HepG2 (cell line): ENCODE data around the gene UBAP2L. TPM values are rescaled to one million over a fixed set of nuclear protein-coding genes. Genes with fewer than 3 reads are reported as not detected.

Experiments used
- AGO2 ChIP-seq: fragments of 200-400 bp; formaldehyde crosslinking; optimal IDR thresholded peaks from 2 replicates; pipeline ENCODE3; 2017; ENCODE audit warnings: mild to moderate bottlenecking, low read depth, low read length, moderate library complexity
- ATF7 ChIP-seq, 2 experiments: fragments of 450-650 bp in 1 of 2; sonication (generic) in 1 of 2; formaldehyde crosslinking in 1 of 2; IDR thresholded peaks; 2 replicates each; pipeline versions ENCODE4 v1.4.0 to v1.6.1; 2016 to 2020; ENCODE audit warnings: antibody characterized with exemption in 1 of 2, mild to moderate bottlenecking in 1 of 2, missing genetic modification reagents in 1 of 2
- CEBPB ChIP-seq: IDR thresholded peaks from 2 replicates; pipeline ENCODE4 v1.6.1; 2011; ENCODE audit warnings: low read depth, low read length, improper control_type of control experiment, borderline replicate concordance
- SAFB2 ChIP-seq: sonication (generic); formaldehyde crosslinking; IDR thresholded peaks from 2 replicates; pipeline ENCODE4 v1.5.1; 2020; ENCODE audit warnings: missing genetic modification reagents, low read depth, mild to moderate bottlenecking, borderline replicate concordance
- SETDB1 ChIP-seq: sonication (generic); formaldehyde crosslinking; IDR thresholded peaks from 2 replicates; pipeline ENCODE4 v1.5.1; 2020; ENCODE audit warnings: missing genetic modification reagents, mild to moderate bottlenecking, borderline replicate concordance
- SOX6 ChIP-seq, 2 experiments: fragments of 450-650 bp in 1 of 2; sonication (generic) in 1 of 2; formaldehyde crosslinking in 1 of 2; IDR thresholded peaks; 2 replicates each; pipeline versions ENCODE4 v1.4.0 to v1.6.1; 2017 to 2020; ENCODE audit warnings: antibody characterized with exemption in 1 of 2, mild to moderate bottlenecking in 1 of 2, missing genetic modification reagents in 1 of 2
- TAF1 ChIP-seq: sonication (generic); formaldehyde crosslinking; IDR thresholded peaks from 2 replicates; pipeline ENCODE4 v1.4.0; 2020; ENCODE audit warnings: missing genetic modification reagents
- TARDBP ChIP-seq: sonication (generic); formaldehyde crosslinking; IDR thresholded peaks from 2 replicates; pipeline ENCODE4 v1.8.0; 2022; ENCODE audit warnings: mild to moderate bottlenecking, missing genetic modification reagents
- TRIM24 ChIP-seq: sonication (generic); formaldehyde crosslinking; IDR thresholded peaks from 2 replicates; pipeline ENCODE4 v1.8.0; 2022; ENCODE audit warnings: mild to moderate bottlenecking, missing genetic modification reagents
- ZMYM3 ChIP-seq: sonication (generic); formaldehyde crosslinking; IDR thresholded peaks from 2 replicates; pipeline ENCODE4 v1.5.1; 2020; ENCODE audit warnings: mild to moderate bottlenecking, missing genetic modification reagents
- ZNF234 ChIP-seq: sonication (generic); formaldehyde crosslinking; conservative IDR thresholded peaks from 2 replicates; pipeline ENCODE4 v1.5.1; 2020; ENCODE audit warnings: mild to moderate bottlenecking, missing genetic modification reagents
- ZNF772 ChIP-seq: sonication (generic); formaldehyde crosslinking; IDR thresholded peaks from 2 replicates; pipeline ENCODE4 v1.5.0; 2020; ENCODE audit warnings: mild to moderate bottlenecking, missing genetic modification reagents
- polyA plus RNA-seq, 8 experiments: library from polyadenylated mRNA; depleted of rRNA in 3 of 8; stranded (reverse) in 7 of 8; unstranded in 1 of 8; fragments of >200 nt; fragmentation: Illumina TruSeq in 4 of 8; extraction: Trizol in 4 of 8; gene quantifications; 2 replicates each; pipeline versions ENCODE4 v1.2.1 to v1.2.3, GENCODE V29; 2011 to 2016; ENCODE audit warnings: low read depth in 4 of 8, missing spikeins in 1 of 8, mixed read lengths in 1 of 8; ENCODE audit not compliant: insufficient read depth in 1 of 8
- total RNA-seq, 5 experiments: library from RNA; depleted of rRNA; stranded (reverse); fragments of >200 nt; fragmentation: Illumina TruSeq; extraction: Trizol; gene quantifications; 2 replicates each; pipeline ENCODE4 v1.2.3, GENCODE V29; 2016; ENCODE audit warnings: low read depth in 1 of 5
- TF ChIP-seq, protein P1 (sequence below): sonication (generic); formaldehyde crosslinking; IDR thresholded peaks from 2 replicates; pipeline ENCODE4 v1.4.0; 2020; ENCODE audit warnings: missing genetic modification reagents
- TF ChIP-seq, protein P2 (sequence below): sonication (generic); formaldehyde crosslinking; IDR thresholded peaks from 2 replicates; pipeline ENCODE4 v1.9.0; 2022; ENCODE audit warnings: low read depth, missing genetic modification reagents
- TF ChIP-seq, protein P3 (sequence below): sonication (generic); formaldehyde crosslinking; IDR thresholded peaks from 2 replicates; pipeline ENCODE4 v1.4.0; 2020; ENCODE audit warnings: mild to moderate bottlenecking, missing genetic modification reagents
- TF ChIP-seq, protein P4 (sequence below): IDR thresholded peaks from 2 replicates; pipeline ENCODE4 v1.6.1; 2016; ENCODE audit warnings: missing compliant biosample characterization, missing genetic modification reagents, borderline replicate concordance
- TF ChIP-seq, protein P5 (sequence below): sonication (generic); formaldehyde crosslinking; IDR thresholded peaks from 2 replicates; pipeline ENCODE4 v1.5.0; 2020; ENCODE audit warnings: mild to moderate bottlenecking, missing genetic modification reagents

The UBAP2L gene
- total and polyA plus RNA-seq, 2 of the 13 experiments (the other 11 are each of a cell fraction or from before 2014, with no cell fraction given) = 74.2 to 159 TPM

DNA sequence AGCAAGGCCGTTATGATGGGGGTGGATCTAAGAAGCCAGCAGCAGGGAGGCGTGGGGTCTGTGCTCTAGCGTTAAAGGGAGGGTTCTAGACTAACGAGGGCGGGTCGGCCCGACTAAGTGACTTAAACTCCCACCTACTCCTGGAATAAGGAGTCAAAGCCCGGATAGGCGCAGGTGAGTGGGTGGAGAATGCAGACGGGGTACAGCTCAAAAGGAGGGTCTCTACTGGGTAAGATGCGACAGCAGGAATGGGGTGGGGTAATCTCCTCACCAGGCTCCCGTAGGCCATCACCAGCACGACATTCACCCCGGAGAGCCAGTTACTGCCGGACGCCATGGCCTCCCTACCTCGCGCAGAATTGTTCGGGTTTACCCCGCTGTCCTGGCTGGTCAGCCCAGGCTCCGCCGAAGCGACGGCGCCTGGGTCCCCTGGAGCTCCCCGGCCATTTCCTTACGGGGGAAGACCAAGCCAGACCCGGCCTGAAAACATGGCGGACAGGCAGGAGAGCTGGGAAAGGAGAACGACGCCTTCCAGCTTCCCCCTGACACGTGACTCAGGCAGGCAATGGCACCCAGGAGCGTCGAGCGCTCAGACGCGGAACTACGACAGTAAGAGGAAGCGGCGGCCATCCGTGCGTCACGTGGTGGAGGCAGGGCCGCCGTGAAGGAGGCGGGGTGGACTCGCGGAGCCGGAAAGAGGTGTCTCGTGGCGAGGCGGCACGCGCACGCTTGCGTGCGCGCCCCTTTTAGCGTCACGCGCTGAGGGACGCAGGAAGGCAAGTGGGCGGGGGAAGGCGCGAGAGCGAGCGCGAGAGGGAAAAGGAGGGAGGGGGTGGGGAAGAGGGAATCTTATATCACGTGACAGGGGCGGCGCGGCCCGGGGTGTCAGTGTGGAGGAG is at the start of gene UBAP2L (continued):
- TF ChIP-seq, protein P1, sequence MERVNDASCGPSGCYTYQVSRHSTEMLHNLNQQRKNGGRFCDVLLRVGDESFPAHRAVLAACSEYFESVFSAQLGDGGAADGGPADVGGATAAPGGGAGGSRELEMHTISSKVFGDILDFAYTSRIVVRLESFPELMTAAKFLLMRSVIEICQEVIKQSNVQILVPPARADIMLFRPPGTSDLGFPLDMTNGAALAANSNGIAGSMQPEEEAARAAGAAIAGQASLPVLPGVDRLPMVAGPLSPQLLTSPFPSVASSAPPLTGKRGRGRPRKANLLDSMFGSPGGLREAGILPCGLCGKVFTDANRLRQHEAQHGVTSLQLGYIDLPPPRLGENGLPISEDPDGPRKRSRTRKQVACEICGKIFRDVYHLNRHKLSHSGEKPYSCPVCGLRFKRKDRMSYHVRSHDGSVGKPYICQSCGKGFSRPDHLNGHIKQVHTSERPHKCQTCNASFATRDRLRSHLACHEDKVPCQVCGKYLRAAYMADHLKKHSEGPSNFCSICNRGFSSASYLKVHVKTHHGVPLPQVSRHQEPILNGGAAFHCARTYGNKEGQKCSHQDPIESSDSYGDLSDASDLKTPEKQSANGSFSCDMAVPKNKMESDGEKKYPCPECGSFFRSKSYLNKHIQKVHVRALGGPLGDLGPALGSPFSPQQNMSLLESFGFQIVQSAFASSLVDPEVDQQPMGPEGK = no peak; the same call in 1 of the 2 replicates
- TF ChIP-seq ZMYM3 (0 out of 2 replicates have a peak, but pooled peaks have one; percentile 30), SETDB1 (CRISPR knock-in tag) (no peak), TAF1 (CRISPR knock-in tag) (peak; percentile 97), AGO2 (peak; percentile 90), CEBPB (no peak), ZNF234 (no peak), SOX6 (IDR thresholded peaks at IDR 0.05) (no peak), SOX6 (CRISPR knock-in tag; IDR thresholded peaks at IDR 0.05) (peak; percentile 75), TARDBP (CRISPR knock-in tag) (peak; percentile 87), ATF7 (IDR thresholded peaks at IDR 0.05) (no peak), ATF7 (CRISPR knock-in tag; IDR thresholded peaks at IDR 0.05) (no peak), TRIM24 (CRISPR knock-in tag) (no peak), SAFB2 (CRISPR knock-in tag) (peak; percentile 82; the same call in 1 of the 2 replicates), ZNF772 (peak; percentile 99)
- TF ChIP-seq, protein P2, sequence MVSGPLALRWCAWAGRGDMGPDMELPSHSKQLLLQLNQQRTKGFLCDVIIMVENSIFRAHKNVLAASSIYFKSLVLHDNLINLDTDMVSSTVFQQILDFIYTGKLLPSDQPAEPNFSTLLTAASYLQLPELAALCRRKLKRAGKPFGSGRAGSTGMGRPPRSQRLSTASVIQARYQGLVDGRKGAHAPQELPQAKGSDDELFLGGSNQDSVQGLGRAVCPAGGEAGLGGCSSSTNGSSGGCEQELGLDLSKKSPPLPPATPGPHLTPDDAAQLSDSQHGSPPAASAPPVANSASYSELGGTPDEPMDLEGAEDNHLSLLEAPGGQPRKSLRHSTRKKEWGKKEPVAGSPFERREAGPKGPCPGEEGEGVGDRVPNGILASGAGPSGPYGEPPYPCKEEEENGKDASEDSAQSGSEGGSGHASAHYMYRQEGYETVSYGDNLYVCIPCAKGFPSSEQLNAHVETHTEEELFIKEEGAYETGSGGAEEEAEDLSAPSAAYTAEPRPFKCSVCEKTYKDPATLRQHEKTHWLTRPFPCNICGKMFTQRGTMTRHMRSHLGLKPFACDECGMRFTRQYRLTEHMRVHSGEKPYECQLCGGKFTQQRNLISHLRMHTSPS (CRISPR knock-in tag) = no peak
- TF ChIP-seq, protein P3, sequence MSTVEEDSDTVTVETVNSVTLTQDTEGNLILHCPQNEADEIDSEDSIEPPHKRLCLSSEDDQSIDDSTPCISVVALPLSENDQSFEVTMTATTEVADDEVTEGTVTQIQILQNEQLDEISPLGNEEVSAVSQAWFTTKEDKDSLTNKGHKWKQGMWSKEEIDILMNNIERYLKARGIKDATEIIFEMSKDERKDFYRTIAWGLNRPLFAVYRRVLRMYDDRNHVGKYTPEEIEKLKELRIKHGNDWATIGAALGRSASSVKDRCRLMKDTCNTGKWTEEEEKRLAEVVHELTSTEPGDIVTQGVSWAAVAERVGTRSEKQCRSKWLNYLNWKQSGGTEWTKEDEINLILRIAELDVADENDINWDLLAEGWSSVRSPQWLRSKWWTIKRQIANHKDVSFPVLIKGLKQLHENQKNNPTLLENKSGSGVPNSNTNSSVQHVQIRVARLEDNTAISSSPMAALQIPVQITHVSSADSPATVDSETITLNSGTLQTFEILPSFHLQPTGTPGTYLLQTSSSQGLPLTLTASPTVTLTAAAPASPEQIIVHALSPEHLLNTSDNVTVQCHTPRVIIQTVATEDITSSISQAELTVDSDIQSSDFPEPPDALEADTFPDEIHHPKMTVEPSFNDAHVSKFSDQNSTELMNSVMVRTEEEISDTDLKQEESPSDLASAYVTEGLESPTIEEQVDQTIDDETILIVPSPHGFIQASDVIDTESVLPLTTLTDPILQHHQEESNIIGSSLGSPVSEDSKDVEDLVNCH (CRISPR knock-in tag) = no peak
- TF ChIP-seq, protein P4, sequence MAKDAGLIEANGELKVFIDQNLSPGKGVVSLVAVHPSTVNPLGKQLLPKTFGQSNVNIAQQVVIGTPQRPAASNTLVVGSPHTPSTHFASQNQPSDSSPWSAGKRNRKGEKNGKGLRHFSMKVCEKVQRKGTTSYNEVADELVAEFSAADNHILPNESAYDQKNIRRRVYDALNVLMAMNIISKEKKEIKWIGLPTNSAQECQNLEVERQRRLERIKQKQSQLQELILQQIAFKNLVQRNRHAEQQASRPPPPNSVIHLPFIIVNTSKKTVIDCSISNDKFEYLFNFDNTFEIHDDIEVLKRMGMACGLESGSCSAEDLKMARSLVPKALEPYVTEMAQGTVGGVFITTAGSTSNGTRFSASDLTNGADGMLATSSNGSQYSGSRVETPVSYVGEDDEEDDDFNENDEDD (CRISPR knock-in tag) = peak; percentile 96
- TF ChIP-seq, protein P5, sequence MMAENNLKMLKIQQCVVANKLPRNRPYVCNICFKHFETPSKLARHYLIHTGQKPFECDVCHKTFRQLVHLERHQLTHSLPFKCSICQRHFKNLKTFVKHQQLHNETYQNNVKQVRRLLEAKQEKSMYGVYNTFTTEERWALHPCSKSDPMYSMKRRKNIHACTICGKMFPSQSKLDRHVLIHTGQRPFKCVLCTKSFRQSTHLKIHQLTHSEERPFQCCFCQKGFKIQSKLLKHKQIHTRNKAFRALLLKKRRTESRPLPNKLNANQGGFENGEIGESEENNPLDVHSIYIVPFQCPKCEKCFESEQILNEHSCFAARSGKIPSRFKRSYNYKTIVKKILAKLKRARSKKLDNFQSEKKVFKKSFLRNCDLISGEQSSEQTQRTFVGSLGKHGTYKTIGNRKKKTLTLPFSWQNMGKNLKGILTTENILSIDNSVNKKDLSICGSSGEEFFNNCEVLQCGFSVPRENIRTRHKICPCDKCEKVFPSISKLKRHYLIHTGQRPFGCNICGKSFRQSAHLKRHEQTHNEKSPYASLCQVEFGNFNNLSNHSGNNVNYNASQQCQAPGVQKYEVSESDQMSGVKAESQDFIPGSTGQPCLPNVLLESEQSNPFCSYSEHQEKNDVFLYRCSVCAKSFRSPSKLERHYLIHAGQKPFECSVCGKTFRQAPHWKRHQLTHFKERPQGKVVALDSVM = peak; percentile 65; the same call in 1 of the 2 replicates
